Activated naive CD4-positive, alpha-beta T cell treated with anti-CD3 and anti-CD28 coated beads, Interleukin-2, amount 10 ng/mL, durations not matched to agents 7 days and 5 days (primary cell): ENCODE data around the gene TLE3.
A peak's percentile ranks its signal among the peaks of the same experiment; 100 is the strongest.
"Not testable (repeated sequence)": the region's sequence is repeated elsewhere in the genome, so short reads cannot be mapped to it uniquely, and the experiment has no call there.

Source experiments
- CTCF ChIA-PET: fragments of 350-600 bp; sonication (Branson Sonifier 250); formaldehyde crosslinking; loops from one replicate; lab custom pipeline; 2021; ENCODE audit warnings: antibody characterized with exemption; lab: Charles Lee
- DNase-seq: peaks from one replicate; pipeline ENCODE4 v3.0.0-alpha.2; 2020
- H3K27ac Mint-ChIP-seq: one replicate; pipeline ENCODE4 v1.8.0; 2021; ENCODE audit warnings: mild to moderate bottlenecking, moderate library complexity, mixed read lengths
- H3K27me3 Mint-ChIP-seq: one replicate; pipeline ENCODE4 v1.8.0; 2021; ENCODE audit warnings: mild to moderate bottlenecking, mixed read lengths
- H3K36me3 Mint-ChIP-seq: one replicate; pipeline ENCODE4 v1.8.0; 2021; ENCODE audit warnings: mixed read lengths
- H3K4me1 Mint-ChIP-seq: one replicate; pipeline ENCODE4 v1.8.0; 2021; ENCODE audit warnings: mixed read lengths
- H3K4me3 Mint-ChIP-seq: one replicate; pipeline ENCODE4 v1.8.0; 2021; ENCODE audit warnings: mild to moderate bottlenecking, moderate library complexity, mixed read lengths
- H3K9me3 Mint-ChIP-seq: one replicate; pipeline ENCODE4 v1.8.0; 2021; ENCODE audit warnings: mixed read lengths

Gene TLE3

GRCh38 chr15:70097321-70098152 lies at the start of gene TLE3:
TSS of gene TLE3 (minus strand) at chr15:70097917. CDS start at chr15:70096798, 1,119 bp downstream.
- H3K9me3 Mint-ChIP-seq: no peaks in the 10 kb centered on the region
- H3K27me3 Mint-ChIP-seq: peaks cover 30% of the 10 kb centered on the region
- peaks cover 31% of the 10 kb centered on the region for H3K36me3 Mint-ChIP-seq
- peak; percentile 99 for DNase-seq
- peak within 1 kb of the TSS; percentile 98 for H3K27ac Mint-ChIP-seq
- CTCF ChIA-PET: interaction anchor here (0.7 to 1.6 kb wide), 5 partner anchors 370 to 522 kb away, joined by 3 to 8 read pairs (median 3); no protein-coding TSS in a partner anchor
- H3K4me1 Mint-ChIP-seq: peaks cover 66% of the 10 kb centered on the region
- peak within 1 kb of the TSS; percentile 95 for H3K4me3 Mint-ChIP-seq

GRCh38 chr15:70147178-70147760 lies 49.6 kb upstream of the TLE3 start:
- Mint-ChIP-seq H3K9me3 (no peaks in the 10 kb centered on the region), H3K4me1 (no peaks in the 10 kb centered on the region), H3K4me3 (no peak overlapping the region), H3K27me3 (peaks cover 58% of the 10 kb centered on the region), H3K27ac (no peak overlapping the region), H3K36me3 (no peaks in the 10 kb centered on the region)
- CTCF ChIA-PET: no interaction called here
- DNase-seq: no peak

GRCh38 chr15:70146771-70147170 lies 49.1 kb upstream of the TLE3 start:
- CTCF ChIA-PET: no interaction called here
- Mint-ChIP-seq H3K4me1 (no peaks in the 10 kb centered on the region), H3K9me3 (no peaks in the 10 kb centered on the region), H3K27ac (no peak overlapping the region), H3K27me3 (peaks cover 56% of the 10 kb centered on the region), H3K4me3 (no peak overlapping the region), H3K36me3 (no peaks in the 10 kb centered on the region)
- no peak for DNase-seq

GRCh38 chr15:70146162-70146561 lies 48.4 kb upstream of the TLE3 start:
- H3K27ac Mint-ChIP-seq: no peak overlapping the region
- H3K36me3 Mint-ChIP-seq: no peaks in the 10 kb centered on the region
- DNase-seq: no peak
- peaks cover 62% of the 10 kb centered on the region for H3K27me3 Mint-ChIP-seq
- CTCF ChIA-PET: no interaction called here
- peaks cover 5% of the 10 kb centered on the region for H3K4me1 Mint-ChIP-seq
- no peaks in the 10 kb centered on the region for H3K9me3 Mint-ChIP-seq
- H3K4me3 Mint-ChIP-seq: no peak overlapping the region

GRCh38 chr15:70145261-70145660 lies 47.5 kb upstream of the TLE3 start:
- Mint-ChIP-seq H3K4me3 (no peak overlapping the region), H3K4me1 (peaks cover 13% of the 10 kb centered on the region), H3K27ac (no peak overlapping the region), H3K27me3 (peaks cover 63% of the 10 kb centered on the region), H3K9me3 (no peaks in the 10 kb centered on the region), H3K36me3 (no peaks in the 10 kb centered on the region)
- CTCF ChIA-PET: no interaction called here
- DNase-seq: no peak

- Mint-ChIP-seq H3K27ac (no peak overlapping the region), H3K9me3 (no peaks in the 10 kb centered on the region), H3K27me3 (peaks cover 59% of the 10 kb centered on the region), H3K4me3 (no peak overlapping the region), H3K36me3 (no peaks in the 10 kb centered on the region), H3K4me1 (peaks cover 19% of the 10 kb centered on the region)
- CTCF ChIA-PET: no interaction called here
- DNase-seq: peak; percentile 26
These were observed 44.8 kb upstream of the TLE3 start for GRCh38 chr15:70142322-70143191.

GRCh38 chr15:70142072-70142321 lies 44.3 kb upstream of the TLE3 start:
- Mint-ChIP-seq H3K27me3 (peaks cover 54% of the 10 kb centered on the region), H3K9me3 (no peaks in the 10 kb centered on the region), H3K36me3 (no peaks in the 10 kb centered on the region), H3K4me3 (no peak overlapping the region), H3K4me1 (peaks cover 19% of the 10 kb centered on the region), H3K27ac (no peak overlapping the region)
- CTCF ChIA-PET: no interaction called here
- no peak for DNase-seq

GRCh38 chr15:70141376-70142071 lies 43.8 kb upstream of the TLE3 start:
- no peak for DNase-seq
- H3K27me3 Mint-ChIP-seq: peaks cover 49% of the 10 kb centered on the region
- H3K4me3 Mint-ChIP-seq: no peak overlapping the region
- CTCF ChIA-PET: no interaction called here
- H3K4me1 Mint-ChIP-seq: peaks cover 19% of the 10 kb centered on the region
- H3K36me3 Mint-ChIP-seq: no peaks in the 10 kb centered on the region
- H3K27ac Mint-ChIP-seq: no peak overlapping the region
- no peaks in the 10 kb centered on the region for H3K9me3 Mint-ChIP-seq

- H3K27ac Mint-ChIP-seq: no peak overlapping the region
- peak; percentile 47 for DNase-seq
- H3K27me3 Mint-ChIP-seq: peaks cover 47% of the 10 kb centered on the region
- H3K4me3 Mint-ChIP-seq: no peak overlapping the region
- CTCF ChIA-PET: interaction anchor here (1.0 kb wide), 1 partner anchor 49 kb away, joined by 3 read pairs; no protein-coding TSS in a partner anchor
- H3K9me3 Mint-ChIP-seq: no peaks in the 10 kb centered on the region
- H3K4me1 Mint-ChIP-seq: peaks cover 19% of the 10 kb centered on the region
- H3K36me3 Mint-ChIP-seq: no peaks in the 10 kb centered on the region
These were observed 43.0 kb upstream of the TLE3 start for GRCh38 chr15:70140543-70141375.

GRCh38 chr15:70140025-70140542 lies 42.4 kb upstream of the TLE3 start:
- H3K9me3 Mint-ChIP-seq: no peaks in the 10 kb centered on the region
- DNase-seq: no peak
- H3K27ac Mint-ChIP-seq: no peak overlapping the region
- H3K27me3 Mint-ChIP-seq: peaks cover 48% of the 10 kb centered on the region
- CTCF ChIA-PET: interaction anchor here (1.0 kb wide), 1 partner anchor 48 kb away, joined by 3 read pairs; no protein-coding TSS in a partner anchor
- H3K36me3 Mint-ChIP-seq: no peaks in the 10 kb centered on the region
- H3K4me3 Mint-ChIP-seq: no peak overlapping the region
- peaks cover 19% of the 10 kb centered on the region for H3K4me1 Mint-ChIP-seq

- H3K27me3 Mint-ChIP-seq: peaks cover 55% of the 10 kb centered on the region
- no peaks in the 10 kb centered on the region for H3K9me3 Mint-ChIP-seq
- H3K4me1 Mint-ChIP-seq: peaks cover 19% of the 10 kb centered on the region
- DNase-seq: no peak
- CTCF ChIA-PET: interaction anchor here (1.0 kb wide), 1 partner anchor 662 kb away, joined by 4 read pairs; no protein-coding TSS in a partner anchor
- H3K36me3 Mint-ChIP-seq: no peaks in the 10 kb centered on the region
- no peak overlapping the region for H3K27ac Mint-ChIP-seq
- no peak overlapping the region for H3K4me3 Mint-ChIP-seq
These were observed 40.2 kb upstream of the TLE3 start for GRCh38 chr15:70137967-70138366.

- H3K27me3 Mint-ChIP-seq: peaks cover 55% of the 10 kb centered on the region
- H3K9me3 Mint-ChIP-seq: not testable (repeated sequence)
These were observed 39.3 kb upstream of the TLE3 start for GRCh38 chr15:70137021-70137420.

More at GRCh38 chr15:70137021-70137420, 39.3 kb upstream of the TLE3 start:
- CTCF ChIA-PET: interaction anchor here (1.0 kb wide), 1 partner anchor 661 kb away, joined by 4 read pairs; no protein-coding TSS in a partner anchor
- not testable (repeated sequence) for H3K4me3 Mint-ChIP-seq, DNase-seq, H3K36me3 Mint-ChIP-seq, H3K27ac Mint-ChIP-seq
- peaks cover 19% of the 10 kb centered on the region for H3K4me1 Mint-ChIP-seq
